GM12874 (cell line): ENCODE data around the gene LRRC3.
A peak's percentile ranks its signal among the peaks of the same experiment; 100 is the strongest.

ENCODE experiments used
- CTCF ChIP-seq: IDR thresholded peaks from 2 replicates; pipeline ENCODE4 v1.5.1; 2011; ENCODE audit warnings: low read depth, mild to moderate bottlenecking, control low read depth, low read length, moderate library complexity; ENCODE audit not compliant: insufficient read depth

LRRC3 gene

GRCh38 chr21:44510508-44511218 lies 55.4 kb downstream of the LRRC3 start:
- peak; percentile 90 for TF ChIP-seq CTCF

GRCh38 chr21:44511219-44511937 lies 56.1 kb downstream of the LRRC3 start:
- no peak for TF ChIP-seq CTCF
